Fibroblast of the aortic adventitia (primary cell): Measurements from ENCODE around the gene XKR3. TPM values are rescaled to one million over a fixed set of nuclear protein-coding genes. Genes with fewer than 3 reads are reported as not detected.
"Not testable (repeated sequence)": the region's sequence is repeated elsewhere in the genome, so short reads cannot be mapped to it uniquely, and the experiment has no call there.

Experiments
- DNase-seq: peaks from one replicate; pipeline ENCODE4 v3.0.0-alpha.2; 2010; ENCODE audit warnings: low read depth
- H3K4me3 ChIP-seq: 2 replicates; pipeline ENCODE4 v1.5.1; 2011; ENCODE audit warnings: low read depth, mild to moderate bottlenecking, control low read depth, low read length, moderate library complexity
- CTCF ChIP-seq: IDR thresholded peaks from 2 replicates; pipeline ENCODE4 v1.5.1; 2011; ENCODE audit warnings: mild to moderate bottlenecking, low read length, control low read depth, inconsistent platforms; ENCODE audit not compliant: insufficient read depth
- total RNA-seq: library from RNA; depleted of rRNA; stranded (reverse); fragments of >200 nt; gene quantifications from 2 replicates; pipeline ENCODE4 v1.2.3, GENCODE V29; 2012; ENCODE audit warnings: low replicate concordance

Gene XKR3
- total RNA-seq, 1 donor: 0.09 TPM

- DNase-seq: no peak
- H3K4me3 ChIP-seq: no peak overlapping the region
- TF ChIP-seq CTCF: no peak
Observed at GRCh38 chr22:16806401-16806800, 18.8 kb downstream of the XKR3 start.

- no peak for TF ChIP-seq CTCF
- H3K4me3 ChIP-seq: no peak overlapping the region
- DNase-seq: no peak
Observed at GRCh38 chr22:16804882-16805281, 20.3 kb downstream of the XKR3 start.

- H3K4me3 ChIP-seq: no peak overlapping the region
- no peak for TF ChIP-seq CTCF
- DNase-seq: no peak
Observed at GRCh38 chr22:16803255-16803917, 21.8 kb downstream of the XKR3 start.

GRCh38 chr22:16801571-16801970 is 23.6 kb downstream of the XKR3 start:
- H3K4me3 ChIP-seq: no peak overlapping the region
- no peak for TF ChIP-seq CTCF
- no peak for DNase-seq

- no peak for TF ChIP-seq CTCF
- DNase-seq: no peak
- no peak overlapping the region for H3K4me3 ChIP-seq
Observed at GRCh38 chr22:16801088-16801487, 24.1 kb downstream of the XKR3 start.

GRCh38 chr22:16800358-16800757 is 24.9 kb downstream of the XKR3 start:
- DNase-seq: no peak
- no peak for TF ChIP-seq CTCF
- no peak overlapping the region for H3K4me3 ChIP-seq

- not testable (repeated sequence) for DNase-seq, H3K4me3 ChIP-seq
Observed at GRCh38 chr22:16795504-16795903, 29.7 kb downstream of the XKR3 start.
